Measurements from ENCODE around the gene MOGAT3.

The MOGAT3 gene

GRCh38 chr7:101174322-101174854, 26.4 kb downstream of the MOGAT3 start:
- in situ Hi-C loops (cut with HindIII; ENCODE audit: low sequenced_read_pairs), result no loop called here
- no peak for TF ChIP-seq CTCF (IDR thresholded peaks at IDR 0.05; ENCODE audit: low read depth, low read length, missing control alignments)
- DNase-seq (ENCODE audit: low read depth), result no peak
- no peak overlapping the region for H3K4me3 ChIP-seq (ENCODE audit: low read depth, low read length)

- H3K4me3 ChIP-seq (ENCODE audit: low read depth, low read length), result no peak overlapping the region
- no peak for TF ChIP-seq CTCF (IDR thresholded peaks at IDR 0.05; ENCODE audit: low read depth, low read length, missing control alignments)
- no peak for DNase-seq (ENCODE audit: low read depth)
These were observed 27.0 kb downstream of the MOGAT3 start for GRCh38 chr7:101173752-101174244.

GRCh38 chr7:101172854-101173751, 27.7 kb downstream of the MOGAT3 start:
- H3K4me3 ChIP-seq (ENCODE audit: low read depth, low read length), result peak overlapping the region; percentile 4
- in situ Hi-C loops (cut with HindIII; ENCODE audit: low sequenced_read_pairs), result no loop called here
- peak; percentile 35 for DNase-seq (ENCODE audit: low read depth)

More at GRCh38 chr7:101173752-101174244, 27.0 kb downstream of the MOGAT3 start:
- in situ Hi-C loops (cut with HindIII; ENCODE audit: low sequenced_read_pairs), result no loop called here

GRCh38 chr7:101172005-101172853, 28.6 kb downstream of the MOGAT3 start:
- in situ Hi-C loops (cut with HindIII; ENCODE audit: low sequenced_read_pairs), result no loop called here
- TF ChIP-seq CTCF (IDR thresholded peaks at IDR 0.05; ENCODE audit: low read depth, low read length, missing control alignments), result no peak
- no peak overlapping the region for H3K4me3 ChIP-seq (ENCODE audit: low read depth, low read length)
- no peak for DNase-seq (ENCODE audit: low read depth)

More at GRCh38 chr7:101172854-101173751, 27.7 kb downstream of the MOGAT3 start:
- no peak for TF ChIP-seq CTCF (IDR thresholded peaks at IDR 0.05; ENCODE audit: low read depth, low read length, missing control alignments)

- no peak overlapping the region for H3K4me3 ChIP-seq (ENCODE audit: low read depth, low read length)
- in situ Hi-C loops (cut with HindIII; ENCODE audit: low sequenced_read_pairs), result no loop called here
- DNase-seq (ENCODE audit: low read depth), result no peak
- peak; percentile 34 for TF ChIP-seq CTCF (IDR thresholded peaks at IDR 0.05; ENCODE audit: low read depth, low read length, missing control alignments)
These were observed 29.4 kb downstream of the MOGAT3 start for GRCh38 chr7:101171442-101171837.
